OCI-M2 (cell line): ENCODE data around the gene DLGAP1.

Source experiments
- DNase-seq: peaks from one replicate; lab custom pipeline; 2025; ENCODE audit not compliant: unreplicated experiment; lab: John Stamatoyannopoulos, UW

Gene DLGAP1

DNA sequence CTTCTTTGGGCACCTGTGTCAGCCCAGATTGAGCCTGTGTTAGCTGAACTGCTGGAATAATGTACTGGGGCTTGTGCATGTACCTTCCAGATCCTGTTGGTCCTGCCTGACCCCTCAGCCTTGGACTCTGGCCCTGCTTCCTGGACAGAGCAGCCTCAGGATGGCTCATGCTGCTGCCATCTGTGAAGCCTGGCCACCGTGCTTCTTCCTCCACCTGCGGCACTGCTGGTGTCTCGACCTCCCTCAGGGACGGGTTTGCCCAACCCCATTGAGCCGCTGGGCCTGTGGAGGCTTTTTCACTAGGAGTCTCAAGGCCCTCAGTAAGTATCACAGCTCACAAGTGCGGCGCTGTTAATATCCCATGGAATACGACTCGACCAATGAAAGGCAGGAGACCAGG is 662.4 kb downstream of the DLGAP1 start:
- no peak for DNase-seq

DNA sequence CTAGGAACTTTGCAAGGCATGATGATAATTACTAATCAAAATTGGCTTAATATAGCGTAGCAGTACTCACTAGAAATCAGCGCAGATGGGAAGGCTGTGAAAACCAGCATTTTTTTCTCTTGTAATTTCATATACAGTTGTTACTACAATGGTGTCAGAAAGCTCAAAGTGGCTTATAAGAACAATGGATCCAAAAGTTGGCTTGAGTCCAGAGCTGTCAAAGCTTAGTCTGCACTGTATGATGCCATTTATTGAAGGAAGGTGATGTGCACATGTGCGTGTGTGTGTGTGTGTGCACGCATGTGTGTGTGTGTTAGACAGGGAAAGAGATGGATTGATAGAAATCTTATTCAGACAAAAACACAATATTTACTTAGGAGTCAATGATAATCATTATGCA is 663.9 kb downstream of the DLGAP1 start:
- no peak for DNase-seq

DNA sequence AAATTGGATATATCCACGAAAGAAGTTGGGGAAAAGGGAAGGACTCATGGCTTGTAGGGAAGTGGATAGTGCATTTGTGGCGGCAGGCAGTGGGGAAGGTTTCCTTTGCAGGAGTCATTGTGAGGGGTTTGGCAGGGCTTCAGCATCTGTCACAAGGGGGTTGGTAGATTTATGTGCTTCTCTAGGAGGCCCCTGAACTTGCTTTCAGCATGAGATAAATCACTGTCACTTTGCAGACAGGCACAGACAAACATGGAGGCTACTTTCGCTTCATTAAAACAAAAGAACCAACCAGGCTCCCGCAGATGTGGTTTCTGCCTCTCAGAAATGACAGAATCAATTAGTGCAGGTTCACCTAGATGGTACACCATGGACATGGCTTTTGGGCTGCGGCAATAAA is 664.4 kb downstream of the DLGAP1 start:
- no peak for DNase-seq

GRCh38 chr18:3789525-3789924 is 665.6 kb downstream of the DLGAP1 start:
- DNase-seq, result no peak

GRCh38 chr18:3784949-3785348 is 670.2 kb downstream of the DLGAP1 start:
- DNase-seq, result no peak

- no peak for DNase-seq
These were observed 672.2 kb downstream of the DLGAP1 start for GRCh38 chr18:3782901-3783300.

- no peak for DNase-seq
These were observed 677.4 kb downstream of the DLGAP1 start for GRCh38 chr18:3777719-3778118.

DNA sequence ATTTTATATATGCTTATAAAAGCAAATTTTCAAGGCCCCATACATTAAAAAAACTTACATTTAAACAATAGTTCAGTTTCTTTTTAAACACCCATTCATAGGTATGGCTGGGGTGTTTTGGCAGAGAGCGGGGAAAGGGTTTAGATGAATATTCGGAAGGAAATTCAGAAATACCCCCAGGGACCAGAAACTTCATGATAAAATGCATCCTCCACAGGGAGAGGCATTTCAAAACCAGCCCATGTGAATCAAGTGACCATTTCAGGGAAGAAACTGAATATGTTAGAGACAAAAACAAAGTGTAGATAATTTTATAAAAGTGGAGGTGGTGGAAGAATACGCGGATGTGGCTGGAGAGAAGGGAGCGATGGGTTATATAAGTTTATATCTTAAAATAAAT is 678.0 kb downstream of the DLGAP1 start:
- no peak for DNase-seq

GRCh38 chr18:3775996-3776395 is 679.1 kb downstream of the DLGAP1 start:
- DNase-seq, result no peak

- DNase-seq, result no peak
These were observed 681.8 kb downstream of the DLGAP1 start for GRCh38 chr18:3773303-3773702.

GRCh38 chr18:3771121-3771971 is 683.8 kb downstream of the DLGAP1 start:
- DNase-seq, result peak; percentile 35

- DNase-seq, result no peak
These were observed 693.8 kb downstream of the DLGAP1 start for GRCh38 chr18:3761266-3761665.

DNA sequence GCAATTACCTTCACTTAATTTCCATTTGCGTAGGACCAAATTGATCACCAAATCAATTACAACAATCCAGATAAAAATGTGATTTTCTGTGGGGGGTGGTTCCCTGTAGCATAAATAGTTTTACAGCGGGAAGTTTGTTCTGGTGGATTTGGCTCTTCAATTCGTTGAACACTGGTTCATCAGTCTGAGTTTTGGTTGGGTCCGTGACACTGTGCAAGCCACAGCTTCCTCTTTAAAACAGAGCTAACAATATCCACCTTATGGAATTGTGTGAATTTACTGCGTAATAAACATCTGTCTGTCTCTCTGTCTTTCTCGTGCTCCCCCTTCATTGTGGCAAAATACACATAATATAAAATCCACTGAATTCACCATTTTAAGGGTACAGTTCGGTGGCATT is 694.4 kb downstream of the DLGAP1 start:
- no peak for DNase-seq

GRCh38 chr18:3759099-3759498 is 696.0 kb downstream of the DLGAP1 start:
- no peak for DNase-seq

GRCh38 chr18:3758531-3758930 is 696.6 kb downstream of the DLGAP1 start:
- DNase-seq, result no peak

GRCh38 chr18:3757361-3757760 is 697.7 kb downstream of the DLGAP1 start:
- no peak for DNase-seq

DNA sequence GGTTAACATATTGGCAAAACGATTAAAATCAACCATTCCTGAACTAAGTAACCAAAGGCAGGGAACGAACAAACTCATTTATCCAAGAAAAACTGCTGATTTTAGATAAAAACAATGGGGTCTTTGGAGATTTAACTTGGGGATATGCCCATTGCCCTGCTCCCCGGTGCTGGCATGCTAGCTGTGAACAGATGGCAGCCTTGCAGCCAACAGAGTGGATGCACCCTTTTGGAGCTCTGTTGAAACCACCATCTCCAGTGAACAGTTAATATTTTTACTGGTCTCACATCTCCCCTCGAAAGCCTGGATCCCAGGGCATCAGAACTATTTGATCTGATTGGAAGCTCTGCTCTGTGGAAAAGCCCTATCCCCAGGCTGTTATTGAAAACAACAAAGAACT is 702.0 kb downstream of the DLGAP1 start:
- DNase-seq, result no peak

DNA sequence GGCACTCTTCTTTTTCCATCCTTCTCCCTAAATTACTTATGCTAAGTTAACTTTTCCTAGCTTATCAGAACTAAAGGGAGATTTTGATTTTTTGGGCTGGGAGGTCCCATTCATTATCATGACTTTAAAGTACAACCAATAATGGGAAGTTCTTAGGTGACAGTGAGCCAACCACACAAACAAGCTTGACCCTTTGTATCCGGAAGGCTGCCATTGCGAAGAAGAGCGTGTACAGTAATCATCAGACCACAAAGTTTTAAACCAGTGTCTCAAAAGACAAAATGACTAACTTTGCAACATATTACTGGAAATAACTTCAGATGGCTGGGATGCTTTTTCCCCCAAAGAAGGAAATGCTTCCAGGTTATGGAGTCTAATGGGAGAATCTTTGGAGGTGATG is 707.0 kb downstream of the DLGAP1 start:
- no peak for DNase-seq

GRCh38 chr18:3747176-3747973 is 707.7 kb downstream of the DLGAP1 start:
- DNase-seq, result no peak

DNA sequence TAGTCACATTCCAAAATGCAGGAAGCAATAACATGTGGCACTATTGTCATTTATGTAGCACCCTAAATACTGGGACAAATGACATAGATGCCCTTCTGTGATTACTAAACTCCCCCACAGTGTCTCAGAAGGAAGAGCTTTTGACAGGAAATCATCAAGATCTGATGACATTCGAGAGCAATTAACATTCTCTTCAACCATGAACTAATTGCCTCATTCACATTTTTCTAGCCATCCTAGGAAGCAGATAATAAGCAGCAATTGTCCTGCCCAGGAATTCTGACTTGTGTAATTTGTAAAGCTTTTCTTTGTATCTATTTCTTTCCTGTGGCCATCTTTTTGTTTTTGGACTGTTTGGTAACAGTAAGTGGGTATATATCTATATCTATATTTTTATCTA is 712.6 kb downstream of the DLGAP1 start:
- no peak for DNase-seq

GRCh38 chr18:3741333-3741732 is 713.8 kb downstream of the DLGAP1 start:
- DNase-seq, result no peak

- no peak for DNase-seq
These were observed 726.2 kb downstream of the DLGAP1 start for GRCh38 chr18:3728704-3729437.
